Stimulated activated CD8-positive, alpha-beta memory T cell treated with anti-CD3 and anti-CD28 coated beads, Interleukin-4, amount 100 ng/mL, for 48 hours (primary cell): ENCODE results near the gene S1PR3.
"Not testable (repeated sequence)": the region's sequence is repeated elsewhere in the genome, so short reads cannot be mapped to it uniquely, and the experiment has no call there.

Experiments used
- DNase-seq: peaks from one replicate; pipeline ENCODE4 v3.0.0-alpha.2; 2020

The S1PR3 gene

GRCh38 chr9:88991066-88992034 lies at the start of gene S1PR3:
Gene S1PR3 (plus strand): TSS chr9:88991468. CDS start chr9:89001201, 9,733 bp downstream.
- DNase-seq = peak; percentile 57

GRCh38 chr9:88941586-88941985 lies 49.7 kb upstream of the S1PR3 start:
- DNase-seq = not testable (repeated sequence)

DNA sequence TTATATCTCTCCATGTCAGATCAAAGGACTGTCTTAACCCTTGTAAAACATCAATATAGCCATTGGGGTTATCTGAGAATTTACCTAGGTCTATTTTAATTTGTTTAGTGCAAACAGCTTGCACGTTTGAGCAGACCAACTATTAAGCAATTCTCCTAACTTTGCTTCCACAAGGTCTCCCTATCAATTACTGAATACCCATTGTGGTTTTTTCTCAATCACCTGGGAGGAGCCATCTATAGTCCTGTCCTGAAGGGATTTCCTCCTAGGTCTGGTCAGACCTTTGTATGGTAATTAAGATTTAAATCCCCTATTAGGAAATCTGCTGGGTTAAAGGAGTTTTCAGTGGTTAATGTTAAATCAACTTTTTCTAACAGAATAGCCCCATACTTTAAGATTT lies 48.9 kb upstream of the S1PR3 start:
- no peak for DNase-seq

GRCh38 chr9:88945636-88946333 lies 45.5 kb upstream of the S1PR3 start:
- no peak for DNase-seq

DNA sequence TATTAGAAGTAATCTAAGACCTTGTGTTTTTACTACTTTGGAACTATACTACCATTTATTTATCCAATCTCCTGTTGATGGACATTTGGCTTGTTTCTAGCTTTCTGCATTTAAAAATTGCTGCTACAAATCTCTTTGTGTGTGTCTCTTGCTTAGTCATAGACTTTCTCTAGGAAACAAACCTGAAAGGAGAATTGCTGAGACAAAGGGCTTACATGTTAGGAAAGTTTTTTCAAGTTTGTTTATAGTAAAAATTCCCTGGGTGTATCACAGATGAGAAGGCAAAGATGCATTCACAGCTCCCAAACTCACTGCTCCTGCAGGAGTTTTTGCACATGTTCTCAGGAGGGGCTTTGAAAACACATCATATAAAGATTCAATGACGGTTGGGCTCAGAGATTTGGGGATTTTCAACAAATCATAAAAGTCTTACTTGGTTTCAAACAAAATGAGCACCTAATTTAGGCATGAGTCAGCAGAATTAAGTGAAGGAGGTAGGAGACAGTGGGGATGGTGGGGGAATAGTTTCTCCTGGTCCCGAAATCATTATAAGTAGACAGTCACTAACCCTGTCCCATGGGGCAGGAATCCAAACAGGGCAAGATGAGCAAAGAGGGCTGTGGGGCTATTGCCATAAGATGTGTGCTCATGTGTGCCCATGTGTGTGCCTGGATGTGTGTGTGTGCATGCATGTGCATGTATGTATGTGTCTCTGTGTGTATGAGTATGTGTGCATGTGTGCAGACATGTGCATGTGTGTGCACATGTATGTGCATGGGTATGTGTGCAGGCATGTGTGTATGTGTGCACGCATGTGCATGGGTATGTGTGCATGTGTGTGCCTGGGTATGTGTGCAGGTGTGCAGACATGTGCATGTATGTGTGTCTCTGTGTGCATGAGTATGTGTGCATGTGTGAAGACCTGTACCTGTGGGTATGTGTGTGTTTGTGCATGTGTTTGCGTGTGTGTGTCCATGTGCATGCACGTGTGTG lies 43.4 kb upstream of the S1PR3 start:
- DNase-seq = no peak

- no peak for DNase-seq
Observed at GRCh38 chr9:88949425-88949824, 41.8 kb upstream of the S1PR3 start.

- peak; percentile 38 for DNase-seq
Observed at GRCh38 chr9:88949961-88950340, 41.3 kb upstream of the S1PR3 start.

DNA sequence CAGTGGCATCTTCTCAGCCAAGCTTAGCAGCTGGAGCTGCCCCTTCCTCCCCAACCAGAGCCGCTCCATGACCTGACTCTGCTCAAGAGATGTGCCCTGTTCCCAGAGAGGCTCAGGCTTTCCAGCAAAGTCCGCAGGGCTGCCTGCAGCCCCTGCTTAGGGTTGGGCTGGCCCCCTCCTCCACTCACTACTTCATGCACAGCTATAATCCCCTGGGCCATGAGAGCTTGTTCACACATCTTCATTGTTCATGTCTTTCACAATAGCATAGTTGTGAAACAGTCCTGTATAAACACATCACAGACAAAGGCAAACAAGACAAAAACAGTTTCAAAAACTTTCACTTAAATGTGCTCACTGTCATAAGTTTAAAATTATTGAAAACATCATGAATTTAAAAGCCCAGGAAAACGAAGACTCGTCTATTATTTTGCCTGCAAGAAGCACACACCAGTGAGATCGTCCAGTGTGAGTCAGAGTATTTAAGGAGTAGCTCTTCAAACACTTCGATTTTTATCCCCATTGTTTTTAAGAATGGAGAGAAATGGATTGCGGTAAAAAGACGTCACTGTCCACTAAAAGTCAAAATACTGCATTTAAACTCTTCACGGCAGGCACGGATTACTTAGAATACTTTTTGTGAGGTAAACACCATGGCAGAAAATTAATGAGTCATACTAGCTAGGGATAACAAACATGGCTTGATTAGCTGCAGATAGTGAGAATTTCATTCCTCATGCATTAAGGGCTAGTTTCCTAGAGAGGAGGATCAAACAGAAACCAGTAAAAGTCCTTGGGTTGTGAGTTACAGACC lies 40.7 kb upstream of the S1PR3 start:
- DNase-seq = no peak

DNA sequence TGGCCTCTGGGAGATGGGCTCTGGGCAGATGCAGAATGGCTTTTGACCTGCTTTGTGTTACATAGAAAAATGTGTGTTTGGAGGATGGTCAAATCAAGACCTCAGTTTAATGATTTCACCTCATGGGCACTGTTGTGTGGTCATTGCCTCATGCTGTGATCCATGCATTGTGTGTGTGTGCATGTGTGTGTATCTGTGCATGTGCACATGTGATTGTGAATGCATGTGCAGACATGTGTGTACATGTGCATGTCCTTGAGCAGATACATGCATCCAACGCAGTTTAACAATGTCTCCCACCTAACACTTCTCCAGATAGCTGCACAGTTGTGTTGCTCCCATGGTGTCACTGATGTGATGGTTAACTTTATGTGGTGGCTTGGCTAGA lies 40.1 kb upstream of the S1PR3 start:
- no peak for DNase-seq

- DNase-seq = no peak
Observed at GRCh38 chr9:88952086-88952615, 39.1 kb upstream of the S1PR3 start.

GRCh38 chr9:88952976-88953375 lies 38.3 kb upstream of the S1PR3 start:
- DNase-seq = no peak

- DNase-seq = no peak
Observed at GRCh38 chr9:88953381-88954029, 37.8 kb upstream of the S1PR3 start.

- DNase-seq = no peak
Observed at GRCh38 chr9:88954066-88954465, 37.2 kb upstream of the S1PR3 start.

- DNase-seq = no peak
Observed at GRCh38 chr9:88957526-88957925, 33.7 kb upstream of the S1PR3 start.

GRCh38 chr9:88959727-88960469 lies 31.4 kb upstream of the S1PR3 start:
- DNase-seq = no peak

GRCh38 chr9:88960632-88961031 lies 30.6 kb upstream of the S1PR3 start:
- no peak for DNase-seq

- DNase-seq = no peak
Observed at GRCh38 chr9:88965473-88965872, 25.8 kb upstream of the S1PR3 start.

DNA sequence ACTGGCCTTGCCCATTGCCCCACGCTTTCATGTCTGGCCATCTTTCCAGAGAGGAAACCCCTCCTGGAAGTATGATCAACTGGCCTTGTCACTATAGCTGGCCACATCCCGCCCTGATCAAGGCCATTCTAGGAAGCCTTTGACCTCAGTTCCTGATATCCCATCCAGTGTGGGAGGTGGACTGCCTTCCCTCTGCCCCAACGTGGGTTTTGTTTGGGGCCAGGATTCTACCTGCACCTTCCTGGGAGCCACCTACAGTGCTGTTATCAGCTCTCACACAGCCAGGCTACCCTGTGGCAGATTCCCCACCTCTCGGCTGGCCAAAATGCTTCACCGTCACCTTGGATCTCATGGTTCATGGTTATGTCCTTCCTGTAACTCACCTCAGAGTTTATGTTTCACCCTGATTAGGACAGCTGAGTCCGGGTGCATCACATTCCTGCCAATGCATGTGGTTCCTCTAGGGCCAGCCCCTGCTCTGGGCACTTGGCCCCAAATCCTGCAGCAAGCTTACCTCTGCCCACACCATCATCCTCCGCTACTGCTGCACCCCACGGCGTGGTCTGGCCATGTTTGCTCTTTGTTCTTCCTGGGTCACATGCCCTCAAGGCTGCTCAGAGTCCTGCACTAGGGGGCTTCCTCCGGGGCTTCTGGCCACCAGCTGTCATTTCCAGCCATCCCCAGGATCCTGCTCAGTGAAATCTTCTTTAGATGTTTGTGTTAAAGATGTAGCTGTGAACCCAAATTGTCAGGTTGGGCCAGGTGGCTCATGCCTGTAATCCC lies 24.2 kb upstream of the S1PR3 start:
- DNase-seq = no peak

GRCh38 chr9:88968799-88969198 lies 22.5 kb upstream of the S1PR3 start:
- DNase-seq = no peak
